Suprapubic skin (tissue), 4 donors: ENCODE results near the gene MGST2. TPM values are rescaled to one million over a fixed set of nuclear protein-coding genes. Genes with fewer than 3 reads are reported as not detected.

Experiments
- DNase-seq, 2 donors: peaks; one replicate each; pipeline ENCODE4 v3.0.0-alpha.2; 2019; ENCODE audit warnings: low spot score in 2 of 2
- H3K27ac ChIP-seq: fragments of 200-600 bp; sonication (generic); one replicate; pipeline ENCODE4 v1.5.1; 2019
- H3K27me3 ChIP-seq: fragments of 200-600 bp; sonication (generic); one replicate; pipeline ENCODE4 v1.5.1; 2019
- H3K36me3 ChIP-seq: fragments of 200-600 bp; sonication (generic); one replicate; pipeline ENCODE4 v1.5.1; 2019
- H3K4me1 ChIP-seq: fragments of 200-600 bp; sonication (generic); one replicate; pipeline ENCODE4 v1.5.1; 2019
- H3K4me3 ChIP-seq: fragments of 200-600 bp; sonication (generic); one replicate; pipeline ENCODE4 v1.5.1; 2019; ENCODE audit warnings: mild to moderate bottlenecking
- H3K9me3 ChIP-seq: fragments of 200-600 bp; sonication (generic); one replicate; pipeline ENCODE4 v1.5.1; 2019
- CTCF ChIP-seq, 2 donors: fragments of 200-600 bp in 1 of 2; fragments of 450-650 bp in 1 of 2; sonication (generic) in 1 of 2; IDR thresholded peaks; one replicate each; pipeline ENCODE4 v1.5.1; 2016 to 2019; ENCODE audit warnings: antibody characterized with exemption in 2 of 2, mild to moderate bottlenecking in 1 of 2, moderate library complexity in 1 of 2
- EP300 ChIP-seq: sonication (generic); formaldehyde crosslinking; IDR thresholded peaks from one replicate; pipeline ENCODE4 v1.6.1; 2017; ENCODE audit warnings: antibody characterized with exemption
- POLR2A ChIP-seq, 2 donors: fragments of 450-650 bp; IDR thresholded peaks; one replicate each; pipeline ENCODE4 v1.6.1; 2017; ENCODE audit warnings: antibody characterized with exemption in 2 of 2, mild to moderate bottlenecking in 2 of 2, moderate library complexity in 2 of 2
- POLR2AphosphoS5 ChIP-seq, 3 donors: sonication (generic); formaldehyde crosslinking; IDR thresholded peaks; one replicate each; pipeline ENCODE4 v1.6.1; 2017; ENCODE audit warnings: antibody characterized with exemption in 3 of 3
- WGBS: methylation state at CpG from one replicate; pipeline ENCODE4 v1.1.5; 2018; 5-methylcytosine and 5-hydroxymethylcytosine counted together
- total RNA-seq, 4 donors: library from RNA; depleted of rRNA; stranded (reverse); fragments of >200 nt; gene quantifications; one replicate each; pipeline ENCODE4 v1.1.0, GENCODE V29; 2016

The MGST2 gene
- total RNA-seq, 4 donors from 2014 or later: 98.7 to 157 (median 128) TPM

DNA sequence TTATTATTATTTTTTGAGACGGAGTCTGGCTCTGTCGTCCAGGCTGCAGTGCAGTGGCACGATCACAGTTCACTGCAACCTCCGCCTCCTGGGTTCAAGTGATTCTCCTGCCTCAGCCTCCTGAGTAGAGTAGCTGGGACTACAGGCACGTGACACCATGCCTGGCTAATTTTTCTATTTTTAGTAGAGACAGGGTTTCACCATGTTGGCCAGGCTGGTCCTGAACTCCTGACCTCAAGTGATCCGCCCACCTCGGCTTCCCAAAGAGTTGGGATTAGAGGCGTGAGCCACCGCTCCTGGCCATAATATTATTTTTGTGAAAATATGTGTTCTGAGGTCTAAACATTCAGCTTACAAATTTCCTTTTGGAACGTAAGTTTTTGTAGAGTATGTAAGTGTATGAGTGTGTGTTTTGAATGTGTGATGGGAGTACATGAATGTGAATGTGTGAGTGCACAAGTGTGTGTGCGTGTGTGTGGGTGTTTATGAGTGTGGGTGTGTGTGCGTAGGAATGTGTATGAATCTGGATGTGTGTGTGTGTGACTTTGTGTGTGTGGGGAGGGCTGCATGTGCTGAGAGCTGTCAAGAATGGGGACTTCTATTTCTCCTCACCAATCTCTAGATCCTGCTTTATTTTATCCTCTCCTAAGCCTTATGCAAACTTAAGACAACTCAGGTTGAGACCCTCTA lies 5.7 kb upstream of the MGST2 start:
- Histone ChIP-seq H3K27ac (no peak overlapping the region), H3K36me3 (no peaks in the 10 kb centered on the region), H3K27me3 (no peaks in the 10 kb centered on the region), H3K9me3 (no peaks in the 10 kb centered on the region), H3K4me1 (peaks cover 32% of the 10 kb centered on the region), H3K4me3 (no peak overlapping the region)
- TF ChIP-seq EP300: no peak
- TF ChIP-seq POLR2AphosphoS5 (IDR thresholded peaks at IDR 0.05): no peak
- TF ChIP-seq POLR2A (IDR thresholded peaks at IDR 0.05): no peak
- TF ChIP-seq CTCF (IDR thresholded peaks at IDR 0.05): no peak
- 93% methylated on average over 12 of the region's 12 CpGs for WGBS
- no peak for DNase-seq

GRCh38 chr4:139660568-139661043 lies 5.0 kb upstream of the MGST2 start:
- H3K4me1 ChIP-seq: peaks cover 39% of the 10 kb centered on the region
- H3K36me3 ChIP-seq: no peaks in the 10 kb centered on the region
- H3K27ac ChIP-seq: no peak overlapping the region
- TF ChIP-seq POLR2A (IDR thresholded peaks at IDR 0.05) (no peak), POLR2AphosphoS5 (IDR thresholded peaks at IDR 0.05) (no peak)
- no peak overlapping the region for H3K4me3 ChIP-seq
- H3K27me3 ChIP-seq: no peaks in the 10 kb centered on the region
- no peak for DNase-seq
- WGBS: 59% methylated on average over 3 of the region's 3 CpGs
- H3K9me3 ChIP-seq: no peaks in the 10 kb centered on the region

DNA sequence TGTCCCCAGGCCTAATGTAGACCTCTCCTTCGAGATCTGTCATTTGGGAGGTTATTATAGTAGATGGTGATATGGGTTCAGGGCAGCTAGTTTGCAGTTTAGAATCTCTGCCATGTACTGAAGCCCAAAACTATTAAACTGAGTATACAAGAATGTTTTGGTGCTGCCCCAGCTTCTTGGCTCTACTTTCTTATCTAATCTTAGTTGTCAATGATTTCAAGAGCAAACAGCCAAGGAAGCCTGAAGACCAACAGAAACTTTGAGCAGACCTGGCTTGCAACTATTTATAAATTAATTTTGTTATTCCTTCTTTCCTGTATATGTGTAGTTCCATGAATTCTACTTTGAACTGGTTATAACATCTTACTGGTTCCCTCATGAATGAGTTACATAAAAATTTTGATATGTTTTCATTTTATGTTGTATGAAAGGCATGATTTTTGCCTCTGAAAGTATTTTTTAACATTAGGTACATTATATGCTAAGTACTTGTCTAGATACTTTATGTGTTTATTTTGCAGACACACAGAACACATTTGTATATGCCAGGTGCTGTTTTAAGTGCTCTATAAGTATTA lies 2.0 kb upstream of the MGST2 start:
- H3K27me3 ChIP-seq: no peaks in the 10 kb centered on the region
- 73% methylated on average over 1 of the region's 1 CpG for WGBS
- no peak for TF ChIP-seq CTCF (IDR thresholded peaks at IDR 0.05)
- TF ChIP-seq EP300: no peak
- no peak for TF ChIP-seq POLR2A (IDR thresholded peaks at IDR 0.05)
- no peak for TF ChIP-seq POLR2AphosphoS5 (IDR thresholded peaks at IDR 0.05)
- DNase-seq: no peak
- H3K4me1 ChIP-seq: peaks cover 41% of the 10 kb centered on the region
- no peak overlapping the region for H3K4me3 ChIP-seq
- H3K9me3 ChIP-seq: no peaks in the 10 kb centered on the region
- H3K27ac ChIP-seq: no peak overlapping the region
- H3K36me3 ChIP-seq: no peaks in the 10 kb centered on the region

DNA sequence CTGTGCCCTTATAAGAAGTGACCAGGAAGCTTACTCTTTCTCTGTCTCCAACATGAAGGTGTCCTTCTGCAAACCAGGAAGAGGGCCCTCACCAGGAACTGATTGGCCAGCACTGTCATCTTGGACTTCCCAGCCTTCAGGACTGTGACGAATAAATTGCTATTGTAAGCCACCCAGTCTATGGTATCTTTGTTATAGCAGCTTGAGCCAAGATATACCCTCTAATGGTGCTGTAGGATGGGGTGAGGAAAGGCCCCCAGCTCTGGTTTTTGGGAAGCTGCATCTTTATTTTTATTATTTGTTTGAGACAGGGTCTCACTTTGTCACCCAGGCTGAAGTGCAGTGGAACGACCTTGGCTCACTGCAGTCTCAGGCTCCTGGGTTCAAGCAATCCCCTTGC lies 1.2 kb upstream of the MGST2 start:
- Histone ChIP-seq H3K4me3 (no peak overlapping the region), H3K4me1 (peaks cover 45% of the 10 kb centered on the region), H3K27ac (no peak overlapping the region), H3K27me3 (no peaks in the 10 kb centered on the region), H3K9me3 (no peaks in the 10 kb centered on the region), H3K36me3 (no peaks in the 10 kb centered on the region)
- no peak for DNase-seq
- TF ChIP-seq POLR2AphosphoS5 (IDR thresholded peaks at IDR 0.05): no peak
- no peak for TF ChIP-seq EP300
- no peak for TF ChIP-seq CTCF (IDR thresholded peaks at IDR 0.05)
- TF ChIP-seq POLR2A (IDR thresholded peaks at IDR 0.05): no peak
- 96% methylated on average over 2 of the region's 2 CpGs for WGBS

- Histone ChIP-seq H3K27ac (peak overlapping the region; percentile 93), H3K4me1 (peaks cover 47% of the 10 kb centered on the region), H3K36me3 (no peaks in the 10 kb centered on the region), H3K4me3 (peak overlapping the region; percentile 65), H3K27me3 (no peaks in the 10 kb centered on the region), H3K9me3 (no peaks in the 10 kb centered on the region)
- WGBS: 71% methylated on average over 10 of the region's 10 CpGs
- no peak for DNase-seq
- no peak for TF ChIP-seq POLR2A (IDR thresholded peaks at IDR 0.05)
- no peak for TF ChIP-seq CTCF (IDR thresholded peaks at IDR 0.05)
- no peak for TF ChIP-seq POLR2AphosphoS5 (IDR thresholded peaks at IDR 0.05)
Observed at GRCh38 chr4:139665079-139665689, 435 bp upstream of the MGST2 start.
